Omental fat pad (tissue), 4 donors: ENCODE data around the gene UMODL1. TPM values are rescaled to one million over a fixed set of nuclear protein-coding genes. Genes with fewer than 3 reads are reported as not detected.

Experiments used
- ATAC-seq: fragments of 150-250 bp; one replicate; pipeline ENCODE4 v1.9.1; 2016; ENCODE audit warnings: mild to moderate bottlenecking, moderate library complexity; ENCODE audit not compliant: low FRiP score
- DNase-seq: peaks from one replicate; pipeline ENCODE4 v3.0.0-alpha.2; 2019; ENCODE audit warnings: low spot score
- CTCF ChIP-seq, 3 donors: fragments of 450-650 bp; IDR thresholded peaks; one replicate each; pipeline ENCODE4 v1.5.1; 2016 to 2017; ENCODE audit warnings: antibody characterized with exemption in 3 of 3, mild to moderate bottlenecking in 3 of 3, moderate library complexity in 2 of 3
- total RNA-seq, 4 donors: library from RNA; depleted of rRNA; stranded (reverse); fragments of >200 nt; gene quantifications; one replicate each; pipeline ENCODE4 v1.1.0, GENCODE V29; 2016

The UMODL1 gene
- total RNA-seq, 4 donors from 2014 or later = not detected

DNA sequence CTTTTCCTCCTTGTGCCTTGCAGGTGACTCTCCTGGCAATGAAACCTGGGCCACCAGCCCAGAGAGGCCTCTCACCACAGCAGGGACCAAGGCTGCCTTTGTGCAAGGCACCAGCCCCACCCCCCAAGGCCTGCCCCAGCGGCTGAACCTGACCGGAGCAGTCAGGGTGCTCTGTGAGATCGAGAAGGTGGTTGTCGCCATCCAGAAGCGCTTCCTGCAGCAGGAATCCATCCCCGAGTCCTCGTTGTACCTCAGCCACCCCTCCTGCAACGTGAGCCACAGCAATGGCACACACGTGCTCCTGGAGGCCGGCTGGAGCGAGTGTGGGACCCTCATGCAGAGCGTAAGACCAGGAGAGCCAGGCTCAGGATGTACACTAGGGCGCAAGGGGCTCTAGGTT is 51.7 kb downstream of the UMODL1 start:
- TF ChIP-seq CTCF (IDR thresholded peaks at IDR 0.05) = no peak
- ATAC-seq = no peak

GRCh38 chr21:42123219-42123908 is 52.2 kb downstream of the UMODL1 start:
- no peak for ATAC-seq
- no peak for DNase-seq
- no peak for TF ChIP-seq CTCF (IDR thresholded peaks at IDR 0.05)

More for the DNA sequence above, 51.7 kb downstream of the UMODL1 start:
- no peak for DNase-seq

- DNase-seq = no peak
- TF ChIP-seq CTCF (IDR thresholded peaks at IDR 0.05) = no peak
- no peak for ATAC-seq
Measured at GRCh38 chr21:42124081-42124480, 53.0 kb downstream of the UMODL1 start.

DNA sequence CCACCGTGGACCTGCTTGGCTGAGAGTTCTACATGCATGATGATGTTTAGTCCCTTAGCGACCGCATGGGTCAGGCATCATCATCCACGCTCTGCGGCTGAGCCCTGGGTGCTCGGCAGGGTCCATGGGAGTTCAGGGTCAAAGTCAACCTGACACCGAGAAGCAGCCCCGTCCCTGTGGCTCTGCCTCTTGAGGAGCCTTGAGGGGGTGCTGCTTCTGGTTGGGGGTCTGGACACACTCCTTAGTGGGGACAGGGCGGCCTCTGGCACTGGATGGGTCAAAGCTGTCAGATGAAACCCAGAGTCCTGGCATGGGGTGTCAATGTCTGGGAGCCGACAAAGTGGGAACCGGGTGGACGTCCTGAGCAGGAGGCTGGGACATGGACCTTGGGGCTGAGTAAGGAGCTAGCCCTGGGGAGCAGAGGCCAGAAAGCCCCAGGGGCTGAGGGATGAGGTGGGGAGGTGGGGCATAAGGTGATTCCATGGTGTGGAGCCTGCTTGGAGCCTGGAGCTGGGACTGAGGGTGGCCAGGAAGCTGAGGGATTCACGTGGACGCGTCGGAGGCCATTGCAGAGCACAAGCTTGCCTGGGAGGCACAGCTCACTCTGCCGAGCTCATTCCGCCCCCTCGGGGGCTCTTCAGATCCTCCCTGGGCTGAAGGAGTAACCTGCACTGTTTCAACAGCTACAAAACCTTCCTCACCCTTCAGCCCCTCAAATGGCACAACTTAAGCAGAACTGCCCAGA is 53.9 kb downstream of the UMODL1 start:
- TF ChIP-seq CTCF (IDR thresholded peaks at IDR 0.05) = no peak
- no peak for DNase-seq
- no peak for ATAC-seq

DNA sequence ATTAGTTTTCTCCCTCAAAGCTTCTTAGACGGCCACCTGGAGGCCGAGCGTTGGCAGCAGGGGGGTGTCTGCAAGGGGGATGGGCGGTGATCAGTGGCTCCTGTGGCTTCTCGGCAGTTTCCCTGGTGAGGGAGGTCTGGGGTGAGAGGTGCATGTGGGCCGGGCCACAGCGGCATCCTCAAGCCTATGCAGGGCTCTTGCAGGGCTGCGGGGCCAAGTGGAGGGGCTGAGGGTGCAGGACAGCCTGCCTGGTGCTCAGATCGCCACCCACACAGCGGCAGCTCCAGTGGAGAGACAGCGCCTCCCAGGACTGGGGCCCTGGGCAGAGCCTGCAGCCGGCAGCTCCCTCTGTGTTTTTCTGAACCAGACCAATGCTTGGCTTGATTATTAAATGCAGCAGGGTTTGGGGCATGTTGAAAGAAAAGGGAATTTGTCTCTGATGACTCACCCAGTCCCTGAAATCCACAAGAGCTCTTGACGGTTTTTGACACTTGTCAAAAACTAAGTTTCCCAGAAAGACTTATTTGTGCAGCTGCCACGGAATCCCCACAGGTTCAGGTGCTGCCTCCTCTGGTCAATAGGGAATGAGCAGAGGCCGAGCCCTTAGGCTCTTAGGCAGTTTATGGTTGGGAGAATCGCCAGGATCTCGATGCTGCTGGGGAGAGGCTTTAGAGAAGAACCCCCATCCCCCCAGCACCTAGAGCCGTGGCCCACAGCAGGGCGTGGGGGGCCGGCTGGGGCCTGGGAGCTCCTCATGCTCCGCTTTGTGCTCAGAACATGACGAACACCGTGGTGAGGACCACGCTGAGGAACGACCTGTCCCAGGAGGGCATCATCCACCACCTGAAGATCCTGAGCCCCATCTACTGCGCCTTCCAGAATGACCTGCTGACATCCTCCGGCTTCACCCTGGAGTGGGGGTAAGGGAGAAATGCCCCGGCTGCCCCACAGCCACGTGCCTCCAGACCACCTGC is 54.7 kb downstream of the UMODL1 start:
- no peak for DNase-seq
- no peak for ATAC-seq
- TF ChIP-seq CTCF (IDR thresholded peaks at IDR 0.05) = no peak

- no peak for ATAC-seq
- DNase-seq = no peak
- no peak for TF ChIP-seq CTCF (IDR thresholded peaks at IDR 0.05)
Measured at GRCh38 chr21:42127164-42128150, 56.3 kb downstream of the UMODL1 start.
